GM12878 (cell line): Measurements from ENCODE around the gene LIMA1. TPM values are rescaled to one million over a fixed set of nuclear protein-coding genes. Genes with fewer than 3 reads are reported as not detected.
"Not testable (repeated sequence)": the region's sequence is repeated elsewhere in the genome, so short reads cannot be mapped to it uniquely, and the experiment has no call there.

Experiments
- ATAC-seq: fragments of 200-7000 bp; cut with Tn5 transposase; 3 replicates; pipeline ENCODE4 v1.9.1; 2020; ENCODE audit warnings: mild to moderate bottlenecking, moderate library complexity
- BruUV-seq: library from RNA; stranded (reverse); fragments of 400-500 nt; replicated peaks from 2 replicates; lab custom pipeline; 2021; lab: Mats Ljungman, UMichigan
- CTCF ChIA-PET: fragments of 300-600 bp; sonication (Branson Sonifier 250); formaldehyde crosslinking; extraction: SDS; loops from one replicate; lab custom pipeline; 2021; ENCODE audit warnings: inconsistent platforms; lab: Yijun Ruan, JAX
- POLR2A ChIA-PET: fragments of 350-600 bp; formaldehyde crosslinking; extraction: SDS; loops from one replicate; lab custom pipeline; 2021; ENCODE audit warnings: inconsistent platforms; lab: Charles Lee
- RAD21 ChIA-PET: fragments of 300-600 bp; sonication (Branson Sonifier 250); formaldehyde crosslinking; loops from one replicate; lab custom pipeline; 2023; ENCODE audit warnings: antibody characterized with exemption; ENCODE audit not compliant: unreplicated experiment; lab: Charles Lee
- SMC1A ChIA-PET: fragments of 300-600 bp; sonication (Branson Sonifier 250); formaldehyde crosslinking; loops from one replicate; lab custom pipeline; 2023; ENCODE audit not compliant: unreplicated experiment, uncharacterized antibody; lab: Charles Lee
- DNase-seq: peaks from one replicate; pipeline ENCODE4 v3.0.0-alpha.2; 2011; ENCODE audit warnings: low read depth, low spot score
- FAIRE-seq: peaks from 3 replicates; lab custom pipeline; 2011; peaks lifted over from hg19 to GRCh38; lab: Jason Lieb, UNC
- H2AFZ ChIP-seq: 2 replicates; pipeline ENCODE4 v1.6.0; 2011; ENCODE audit warnings: low read depth, low read length, control low read depth; ENCODE audit not compliant: control insufficient read depth
- H3K27ac ChIP-seq: 2 replicates; pipeline ENCODE4 v1.5.1; 2011; ENCODE audit warnings: control low read depth; ENCODE audit not compliant: control insufficient read depth, insufficient read depth
- H3K27me3 ChIP-seq, 2 experiments: replicated peaks in 1 of 2; 2 replicates each; pipeline versions ENCODE4 v1.6.0 to v1.6.1; 2011; ENCODE audit warnings: low read length in 1 of 2; ENCODE audit not compliant: control insufficient read depth in 2 of 2, insufficient read depth in 2 of 2
- H3K36me3 ChIP-seq, 2 experiments: 2 replicates each; pipeline ENCODE4 v1.5.1; 2011; ENCODE audit warnings: low read length in 1 of 2; ENCODE audit not compliant: control insufficient read depth in 2 of 2, insufficient read depth in 2 of 2
- H3K4me1 ChIP-seq: 2 replicates; pipeline ENCODE4 v1.6.1; 2011; ENCODE audit warnings: mild to moderate bottlenecking, low read length, moderate library complexity, mixed read lengths; ENCODE audit not compliant: control insufficient read depth, insufficient read depth
- H3K4me2 ChIP-seq: 2 replicates; pipeline ENCODE4 v1.6.0; 2011; ENCODE audit warnings: control low read depth; ENCODE audit not compliant: control insufficient read depth, insufficient read depth
- H3K4me3 ChIP-seq: fragments of 200-600 bp; sonication (generic); 2 replicates; pipeline ENCODE4 v1.5.1; 2016
- H3K79me2 ChIP-seq: 2 replicates; pipeline ENCODE4 v1.6.0; 2011; ENCODE audit warnings: low read length; ENCODE audit not compliant: control insufficient read depth, insufficient read depth
- H3K9ac ChIP-seq: 2 replicates; pipeline ENCODE4 v1.8.0; 2011; ENCODE audit warnings: low read length, control low read depth, mixed read lengths; ENCODE audit not compliant: control insufficient read depth, insufficient read depth
- H3K9me3 ChIP-seq: replicated peaks from 3 replicates; pipeline ENCODE4 v1.5.1; 2011; ENCODE audit warnings: mild to moderate bottlenecking, low read length; ENCODE audit not compliant: control insufficient read depth, insufficient read depth
- H4K20me1 ChIP-seq: 2 replicates; pipeline ENCODE4 v1.6.0; 2011; ENCODE audit not compliant: control insufficient read depth, insufficient read depth
- BCL11A ChIP-seq: IDR thresholded peaks from 2 replicates; pipeline ENCODE4 v1.6.1; 2011; ENCODE audit warnings: low read depth, low read length
- CREB1 ChIP-seq: IDR thresholded peaks from 2 replicates; pipeline ENCODE4 v1.6.1; 2012; ENCODE audit warnings: low read depth, mild to moderate bottlenecking, inconsistent platforms
- EP300 ChIP-seq, 2 experiments: fragments of 150-350 bp in 1 of 2; IDR thresholded peaks; 2 replicates each; pipeline ENCODE4 v1.6.1; 2011 to 2012; ENCODE audit warnings: low read depth in 2 of 2, low read length in 2 of 2, borderline replicate concordance in 1 of 2, improper control_type of control experiment in 1 of 2, inconsistent platforms in 1 of 2; ENCODE audit not compliant: control insufficient read depth in 1 of 2
- IRF3 ChIP-seq: fragments of 450-650 bp; IDR thresholded peaks from 2 replicates; pipeline ENCODE4 v1.6.1; 2014; ENCODE audit warnings: mild to moderate bottlenecking
- MTA3 ChIP-seq: IDR thresholded peaks from 2 replicates; pipeline ENCODE4 v1.6.1; 2012; ENCODE audit warnings: low read length, inconsistent platforms, borderline replicate concordance
- SREBF1 ChIP-seq: IDR thresholded peaks from 2 replicates; pipeline ENCODE4 v1.6.1; 2012; ENCODE audit warnings: mild to moderate bottlenecking, low read length
- SRF ChIP-seq, 2 experiments: IDR thresholded peaks; 2 replicates each; pipeline ENCODE4 v1.6.1; 2011; ENCODE audit warnings: low read depth in 2 of 2, low read length in 2 of 2, mild to moderate bottlenecking in 1 of 2, moderate library complexity in 1 of 2
- USF1 ChIP-seq: IDR thresholded peaks from 2 replicates; pipeline ENCODE4 v1.6.1; 2011; ENCODE audit warnings: borderline replicate concordance, low read depth, mild to moderate bottlenecking, moderate library complexity, mixed read lengths, low read length; ENCODE audit not compliant: insufficient read depth; ENCODE audit errors: extremely low read length
- WGBS: methylation state at CpG from one replicate; pipeline ENCODE4 v1.1.6; 2016; ENCODE audit warnings: low lambda C conversion rate; ENCODE audit not compliant: insufficient replicate concordance, insufficient coverage; ENCODE audit errors: missing lambda C conversion rate; 5-methylcytosine and 5-hydroxymethylcytosine counted together
- in situ Hi-C: fragments of 300-500 bp; cut with MboI; formaldehyde crosslinking; loops from 9 replicates; pipeline ENCODE4 v1.14.3; 2018; ENCODE audit warnings: mixed read lengths
- intact Hi-C: fragments of 100-400 bp; cut with micrococcal nuclease; formaldehyde crosslinking; loops from one replicate; pipeline ENCODE4 v1.14.2; 2022; ENCODE audit not compliant: unreplicated experiment
- polyA plus RNA-seq, 11 experiments: library from polyadenylated mRNA; depleted of rRNA in 4 of 11; unstranded in 6 of 11; stranded (reverse) in 5 of 11; fragments of >200 nt; fragmentation: Nextera tagmentation in 4 of 11; fragmentation: Illumina TruSeq in 1 of 11; extraction: Ambion mirVana in 4 of 11; extraction: Trizol in 1 of 11; gene quantifications; 1 replicate in 1 of 11; 2 replicates in 10 of 11; pipeline versions ENCODE4 v1.2.1 to v1.2.3, GENCODE V29; 2011 to 2016; ENCODE audit warnings: inconsistent platforms in 2 of 11, missing spikeins in 2 of 11, low read depth in 1 of 11
- total RNA-seq, 4 experiments: library from RNA; depleted of rRNA in 3 of 4; stranded (reverse); fragments of >200 nt in 3 of 4; fragmentation: Illumina TruSeq in 1 of 4; extraction: Trizol in 1 of 4; gene quantifications; 2 replicates each; pipeline versions ENCODE4 v1.2.1 to v1.2.3, GENCODE V29; 2013 to 2021

LIMA1 gene
- total and polyA plus RNA-seq, 10 of the 15 experiments (the other 5 are each of a cell fraction or from before 2014, with no cell fraction given), result 53.2 to 109 (median 60.8) TPM

- no peak for DNase-seq
- Histone ChIP-seq H3K4me2 (no peak overlapping the region), H3K9me3 (no peaks in the 10 kb centered on the region), H3K27ac (no peak overlapping the region), H2AFZ (no peak overlapping the region), H3K4me3 (no peak overlapping the region), H4K20me1 (no peaks in the 10 kb centered on the region), H3K79me2 (no peaks in the 10 kb centered on the region), H3K36me3 (no peaks in the 10 kb centered on the region), H3K27me3 (no peaks in the 10 kb centered on the region), H3K9ac (no peak overlapping the region), H3K4me1 (no peaks in the 10 kb centered on the region)
- intact Hi-C loops, result no loop called here
- SMC1A ChIA-PET, result interaction anchor here (0.8 to 1.6 kb wide), 6 partner anchors 19 to 306 kb away, joined by 3 to 4 read pairs (median 4); no protein-coding TSS in a partner anchor
- CTCF ChIA-PET, result interaction anchor here (0.6 to 2.3 kb wide), 7 partner anchors 15 to 266 kb away, joined by 3 to 11 read pairs (median 3); partner anchors contain the start of genes COX14 and SMARCD1
- POLR2A ChIA-PET, result interaction anchor here (1.1 kb wide), 1 partner anchor 135 kb away, joined by 3 read pairs; no protein-coding TSS in a partner anchor
- FAIRE-seq, result no peak
- WGBS, result 42% methylated on average over 1 of the region's 1 CpG
- BruUV-seq, result no TSS peak
- no peak for TF ChIP-seq SRF (IDR thresholded peaks at IDR 0.05; ENCODE audit: low read depth in 2 of 2, low read length in 2 of 2)
- TF ChIP-seq EP300 (IDR thresholded peaks at IDR 0.05; ENCODE audit: borderline replicate concordance in 1 of 2, control insufficient read depth in 1 of 2, low read depth in 2 of 2, low read length in 2 of 2), result no peak
- no peak for TF ChIP-seq CREB1
- TF ChIP-seq MTA3, result no peak
- TF ChIP-seq BCL11A, result no peak
- no peak for TF ChIP-seq USF1
- no peak for TF ChIP-seq IRF3
- no peak for TF ChIP-seq SREBF1
- ATAC-seq, result no peak
- RAD21 ChIA-PET, result interaction anchor here (1.3 kb wide), 1 partner anchor 156 kb away, joined by 4 read pairs; no protein-coding TSS in a partner anchor
- in situ Hi-C loops, result no loop called here
These were observed 48.4 kb upstream of the LIMA1 start for GRCh38 chr12:50331745-50332144.

GRCh38 chr12:50328664-50329063 lies 45.3 kb upstream of the LIMA1 start:
- H3K4me1 ChIP-seq, CTCF ChIA-PET, H3K9me3 ChIP-seq, intact Hi-C loops, H3K79me2 ChIP-seq, H3K9ac ChIP-seq, POLR2A ChIA-PET, FAIRE-seq, H3K27me3 ChIP-seq, ATAC-seq, H3K27ac ChIP-seq, H3K4me3 ChIP-seq, H3K4me2 ChIP-seq, H2AFZ ChIP-seq, DNase-seq, H3K36me3 ChIP-seq, H4K20me1 ChIP-seq, BruUV-seq, in situ Hi-C loops: not testable (repeated sequence)
- ChIA-PET RAD21 (interaction anchor here (1.5 kb wide), 1 partner anchor 14 kb away, joined by 5 read pairs; no protein-coding TSS in a partner anchor), SMC1A (interaction anchor here (0.6 to 1.6 kb wide), 2 partner anchors 11 to 116 kb away, joined by 3 to 6 read pairs; no protein-coding TSS in a partner anchor)
- 74% methylated on average over 5 of the region's 5 CpGs for WGBS
